WTC11 (cell line): Measurements from ENCODE around the gene MAPK14. TPM values are rescaled to one million over a fixed set of nuclear protein-coding genes. Genes with fewer than 3 reads are reported as not detected.

Experiments
- ATAC-seq: fragments of 200-7000 bp; cut with Tn5 transposase; 2 replicates; pipeline ENCODE4 v1.10.0; 2021; ENCODE audit warnings: mild to moderate bottlenecking, moderate library complexity
- CTCF ChIA-PET: fragments of 300-600 bp; sonication (Branson Sonifier 250); formaldehyde crosslinking; loops from one replicate; lab custom pipeline; 2021; ENCODE audit warnings: antibody characterized with exemption; lab: Charles Lee
- POLR2A ChIA-PET: fragments of 350-600 bp; sonication (Branson Sonifier 250); formaldehyde crosslinking; loops from one replicate; lab custom pipeline; 2021; ENCODE audit warnings: antibody characterized with exemption; lab: Charles Lee
- DNase-seq: peaks from one replicate; pipeline ENCODE4 v3.0.0; 2021; ENCODE audit warnings: low spot score
- H3K27ac Mint-ChIP-seq: 2 replicates; pipeline ENCODE4 v1.8.0; 2021; ENCODE audit warnings: mixed read lengths
- H3K27me3 Mint-ChIP-seq: 2 replicates; pipeline ENCODE4 v1.8.0; 2021; ENCODE audit warnings: low read depth, mild to moderate bottlenecking, moderate library complexity, mixed read lengths
- H3K36me3 Mint-ChIP-seq: 2 replicates; pipeline ENCODE4 v1.8.0; 2021; ENCODE audit warnings: mixed read lengths
- H3K4me1 Mint-ChIP-seq: 2 replicates; pipeline ENCODE4 v1.8.0; 2022; ENCODE audit warnings: mixed read lengths
- H3K4me3 Mint-ChIP-seq: 2 replicates; pipeline ENCODE4 v1.8.0; 2021; ENCODE audit warnings: mild to moderate bottlenecking, moderate library complexity, mixed read lengths
- H3K9me3 Mint-ChIP-seq: 2 replicates; pipeline ENCODE4 v1.8.0; 2021; ENCODE audit warnings: mixed read lengths
- ESRRA ChIP-seq: sonication (generic); formaldehyde crosslinking; IDR thresholded peaks from 2 replicates; pipeline ENCODE4 v1.8.1; 2022; ENCODE audit warnings: mild to moderate bottlenecking, missing genetic modification reagents, borderline replicate concordance
- ETV6 ChIP-seq: sonication (generic); formaldehyde crosslinking; IDR thresholded peaks from 2 replicates; pipeline ENCODE4 v1.8.1; 2022; ENCODE audit warnings: mild to moderate bottlenecking, missing genetic modification reagents
- GABPB1 ChIP-seq: sonication (generic); formaldehyde crosslinking; IDR thresholded peaks from 2 replicates; pipeline ENCODE4 v1.8.1; 2023; ENCODE audit warnings: mild to moderate bottlenecking, missing genetic modification reagents
- GTF2I ChIP-seq: fragments of 250-450 bp; sonication (Bioruptor Pico); conservative IDR thresholded peaks from 2 replicates; pipeline ENCODE4 v1.4.0; 2021; ENCODE audit warnings: mild to moderate bottlenecking
- IRF2 ChIP-seq: sonication (generic); formaldehyde crosslinking; IDR thresholded peaks from 2 replicates; pipeline ENCODE4 v1.8.0; 2022; ENCODE audit warnings: low read depth, missing genetic modification reagents, borderline replicate concordance
- JAZF1 ChIP-seq: fragments of 250-450 bp; sonication (Bioruptor Pico); IDR thresholded peaks from 2 replicates; pipeline ENCODE4 v1.9.0; 2021; ENCODE audit warnings: moderate library complexity, mild to moderate bottlenecking, inconsistent platforms
- NFATC4 ChIP-seq: fragments of 250-450 bp; sonication (Bioruptor Pico); IDR thresholded peaks from 2 replicates; pipeline ENCODE4 v1.9.0; 2021; ENCODE audit warnings: mild to moderate bottlenecking
- USF1 ChIP-seq: sonication (generic); formaldehyde crosslinking; IDR thresholded peaks from 2 replicates; pipeline ENCODE4 v1.8.0; 2022; ENCODE audit warnings: mild to moderate bottlenecking, missing genetic modification reagents
- ZNF121 ChIP-seq: sonication (generic); formaldehyde crosslinking; IDR thresholded peaks from 2 replicates; pipeline ENCODE4 v1.8.0; 2023; ENCODE audit warnings: missing genetic modification reagents
- ZNF317 ChIP-seq: sonication (generic); formaldehyde crosslinking; IDR thresholded peaks from 2 replicates; pipeline ENCODE4 v1.8.1; 2023; ENCODE audit warnings: low read depth, mild to moderate bottlenecking, moderate library complexity, missing genetic modification reagents, borderline replicate concordance
- ZSCAN18 ChIP-seq: fragments of 250-450 bp; sonication (Bioruptor Pico); IDR thresholded peaks from 2 replicates; pipeline ENCODE4 v2.1.2; 2022; ENCODE audit warnings: mild to moderate bottlenecking, moderate library complexity
- total RNA-seq: library from RNA; stranded (reverse); gene quantifications from 3 replicates; pipeline ENCODE4 v1.2.3, GENCODE V29; 2021
- TF ChIP-seq, protein P1 (sequence below): sonication (generic); formaldehyde crosslinking; IDR thresholded peaks from 2 replicates; pipeline ENCODE4 v1.8.0; 2022; ENCODE audit warnings: mild to moderate bottlenecking, missing genetic modification reagents
- TF ChIP-seq, protein P2 (sequence below): sonication (generic); formaldehyde crosslinking; IDR thresholded peaks from 2 replicates; pipeline ENCODE4 v1.8.0; 2022; ENCODE audit warnings: mild to moderate bottlenecking, missing genetic modification reagents

Gene MAPK14
- total RNA-seq, 1 experiment from 2014 or later: 34.0 TPM

DNA sequence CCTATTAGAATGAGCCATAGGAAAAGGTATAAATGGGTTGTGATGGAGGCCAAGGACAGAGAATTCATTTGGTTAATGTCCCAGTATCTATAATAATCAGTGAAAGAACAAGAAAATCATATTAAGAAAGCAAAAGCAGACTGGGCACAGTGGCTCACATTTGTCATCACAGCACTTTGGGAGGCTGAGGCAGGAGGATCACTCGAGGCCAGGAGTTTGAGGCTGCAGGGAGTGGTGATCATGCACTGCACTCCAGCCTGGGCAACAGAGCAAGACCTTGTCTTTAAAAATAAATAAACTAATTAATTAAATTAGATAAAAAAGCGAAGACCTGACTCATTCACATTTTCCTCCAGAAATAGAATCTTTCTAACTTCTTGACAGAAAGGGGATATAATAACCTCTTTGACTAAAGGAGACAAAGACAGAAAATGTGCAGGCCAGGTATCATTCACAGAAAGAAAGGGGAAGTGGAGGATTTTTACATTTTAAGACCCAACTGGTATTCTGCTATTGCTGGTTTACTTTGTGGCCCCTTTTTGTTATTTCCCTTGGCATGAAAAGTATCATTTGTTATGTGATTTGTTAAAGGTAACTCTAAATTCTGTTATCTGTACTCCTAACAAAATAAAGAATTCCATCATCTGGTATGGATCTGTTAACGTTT is 70.8 kb downstream of the MAPK14 start:
- Mint-ChIP-seq H3K27ac (no peak overlapping the region), H3K9me3 (no peaks in the 10 kb centered on the region), H3K36me3 (peaks cover 4% of the 10 kb centered on the region), H3K4me1 (peaks cover 11% of the 10 kb centered on the region), H3K27me3 (no peaks in the 10 kb centered on the region), H3K4me3 (no peak overlapping the region)
- DNase-seq: no peak
- no peak for ATAC-seq
- no peak for TF ChIP-seq JAZF1
- TF ChIP-seq ZNF121: peak; percentile 73
- CTCF ChIA-PET: interaction anchor here (1.0 to 1.4 kb wide), 3 partner anchors 10 to 71 kb away, joined by 3 to 6 read pairs (median 3); partner anchors contain the start of gene MAPK14
- POLR2A ChIA-PET: no interaction called here

DNA sequence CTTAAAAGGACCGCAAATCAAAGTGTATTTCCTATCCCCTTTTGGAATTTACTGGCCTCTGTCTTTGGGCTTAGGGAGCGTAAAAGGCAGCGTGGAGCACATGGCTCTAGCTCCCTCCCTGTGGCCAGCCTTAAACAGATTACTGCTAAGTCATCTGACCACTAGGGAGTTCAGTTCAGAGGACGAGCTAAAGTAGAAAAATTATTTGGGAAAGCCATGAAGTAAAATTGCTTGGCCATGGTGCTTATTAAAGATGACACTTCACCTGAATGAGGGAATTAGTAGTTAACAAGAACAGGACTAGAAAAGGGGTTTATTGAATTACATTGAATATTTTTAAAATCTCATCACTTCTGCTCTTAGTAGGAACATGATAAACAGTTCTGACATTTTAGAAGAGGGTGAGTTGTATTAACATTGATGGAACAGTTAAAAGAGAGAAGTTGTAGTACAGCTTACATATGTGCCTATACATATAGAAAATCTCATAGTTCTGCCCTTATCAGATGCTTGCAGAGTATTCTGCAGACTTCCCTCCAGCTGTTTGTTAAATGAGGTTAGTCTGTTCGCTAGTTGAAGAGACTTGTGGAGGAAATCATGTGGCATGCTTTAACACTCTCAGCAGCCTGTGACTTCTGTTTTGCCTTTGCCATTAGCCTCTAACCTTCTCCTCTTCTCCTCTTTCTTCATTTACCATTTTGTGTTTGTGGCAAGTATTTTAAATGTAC is 71.5 kb downstream of the MAPK14 start:
- H3K27me3 Mint-ChIP-seq: no peaks in the 10 kb centered on the region
- H3K4me1 Mint-ChIP-seq: peaks cover 11% of the 10 kb centered on the region
- DNase-seq (no peak), ATAC-seq (peak; percentile 76)
- POLR2A ChIA-PET: no interaction called here
- H3K4me3 Mint-ChIP-seq: no peak overlapping the region
- TF ChIP-seq USF1 (CRISPR knock-in tag): 0 out of 2 replicates have a peak, but pooled peaks have one; percentile 15
- TF ChIP-seq ETV6 (CRISPR knock-in tag): no peak
- TF ChIP-seq, protein P1, sequence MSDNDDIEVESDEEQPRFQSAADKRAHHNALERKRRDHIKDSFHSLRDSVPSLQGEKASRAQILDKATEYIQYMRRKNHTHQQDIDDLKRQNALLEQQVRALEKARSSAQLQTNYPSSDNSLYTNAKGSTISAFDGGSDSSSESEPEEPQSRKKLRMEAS: peak; percentile 42; the same call in 1 of the 2 replicates
- CTCF ChIA-PET: interaction anchor here (1.0 to 1.4 kb wide), 3 partner anchors 9 to 72 kb away, joined by 3 to 6 read pairs (median 3); partner anchors contain the start of gene MAPK14
- peaks cover 4% of the 10 kb centered on the region for H3K36me3 Mint-ChIP-seq
- no peaks in the 10 kb centered on the region for H3K9me3 Mint-ChIP-seq
- H3K27ac Mint-ChIP-seq: no peak overlapping the region

GRCh38 chr6:36099869-36100483 is 72.4 kb downstream of the MAPK14 start:
- Mint-ChIP-seq H3K4me3 (no peak overlapping the region), H3K4me1 (peaks cover 6% of the 10 kb centered on the region), H3K36me3 (peaks cover 4% of the 10 kb centered on the region), H3K9me3 (no peaks in the 10 kb centered on the region), H3K27ac (no peak overlapping the region), H3K27me3 (no peaks in the 10 kb centered on the region)
- POLR2A ChIA-PET: no interaction called here
- ATAC-seq: no peak
- no peak for DNase-seq
- no peak for TF ChIP-seq NFATC4 (CRISPR knock-in tag)
- no peak for TF ChIP-seq GTF2I (CRISPR knock-in tag)
- TF ChIP-seq GABPB1 (CRISPR knock-in tag): no peak
- TF ChIP-seq, protein P2, sequence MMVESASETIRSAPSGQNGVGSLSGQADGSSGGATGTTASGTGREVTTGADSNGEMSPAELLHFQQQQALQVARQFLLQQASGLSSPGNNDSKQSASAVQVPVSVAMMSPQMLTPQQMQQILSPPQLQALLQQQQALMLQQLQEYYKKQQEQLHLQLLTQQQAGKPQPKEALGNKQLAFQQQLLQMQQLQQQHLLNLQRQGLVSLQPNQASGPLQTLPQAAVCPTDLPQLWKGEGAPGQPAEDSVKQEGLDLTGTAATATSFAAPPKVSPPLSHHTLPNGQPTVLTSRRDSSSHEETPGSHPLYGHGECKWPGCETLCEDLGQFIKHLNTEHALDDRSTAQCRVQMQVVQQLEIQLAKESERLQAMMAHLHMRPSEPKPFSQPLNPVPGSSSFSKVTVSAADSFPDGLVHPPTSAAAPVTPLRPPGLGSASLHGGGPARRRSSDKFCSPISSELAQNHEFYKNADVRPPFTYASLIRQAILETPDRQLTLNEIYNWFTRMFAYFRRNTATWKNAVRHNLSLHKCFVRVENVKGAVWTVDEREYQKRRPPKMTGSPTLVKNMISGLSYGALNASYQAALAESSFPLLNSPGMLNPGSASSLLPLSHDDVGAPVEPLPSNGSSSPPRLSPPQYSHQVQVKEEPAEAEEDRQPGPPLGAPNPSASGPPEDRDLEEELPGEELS (CRISPR knock-in tag): no peak
- no peak for TF ChIP-seq ZSCAN18 (CRISPR knock-in tag)
- no peak for TF ChIP-seq IRF2 (CRISPR knock-in tag)
- no peak for TF ChIP-seq ESRRA (CRISPR knock-in tag)
- no peak for TF ChIP-seq ZNF317 (CRISPR knock-in tag)
- CTCF ChIA-PET: interaction anchor here (1.4 kb wide), 1 partner anchor 73 kb away, joined by 6 read pairs; the partner anchor contains the start of gene MAPK14
